ENCODE data around the gene SLC25A3.
"Not testable (repeated sequence)": the region's sequence is repeated elsewhere in the genome, so short reads cannot be mapped to it uniquely, and the experiment has no call there.

The SLC25A3 gene

DNA sequence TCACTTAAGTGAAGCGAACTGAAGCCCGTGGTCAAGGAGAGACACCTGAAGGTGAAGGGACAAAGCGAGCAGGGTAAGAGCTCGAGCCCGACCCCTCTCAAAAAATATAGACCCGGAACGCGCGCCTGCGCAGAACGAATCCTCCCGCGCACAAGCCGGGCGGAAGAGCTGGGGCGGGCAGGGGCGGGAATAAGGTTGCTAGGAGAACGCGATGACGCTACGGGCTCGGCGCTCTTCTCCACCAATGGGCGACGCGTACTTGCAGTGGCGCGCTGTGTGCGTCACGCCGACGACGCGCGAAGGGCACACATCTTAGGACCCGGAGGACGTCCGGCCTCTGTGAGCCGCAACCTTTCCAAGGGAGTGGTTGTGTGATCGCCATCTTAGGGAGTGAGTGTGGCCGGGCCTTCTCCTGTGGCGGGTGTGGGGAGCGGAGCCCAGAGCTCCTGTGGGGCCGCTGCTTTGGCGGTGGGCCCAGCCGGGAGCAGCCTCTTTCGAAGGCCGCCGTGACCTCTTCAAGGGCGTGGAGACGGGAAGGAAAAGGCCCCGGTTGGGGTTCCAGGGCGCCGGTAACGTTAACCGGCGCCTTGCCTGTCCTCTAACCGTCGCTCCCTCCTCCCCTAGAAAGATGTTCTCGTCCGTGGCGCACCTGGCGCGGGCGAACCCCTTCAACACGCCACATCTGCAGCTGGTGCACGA, at the start of gene SLC25A3:
Gene SLC25A3, plus strand, starts transcription at position 336 of the 699 bp plus-strand sequence. Its CDS starts 293 bp downstream, at position 629.
- H3K4me3 ChIP-seq (ENCODE audit: low read depth in 1 of 2, low read length in 2 of 2), result peak within 1 kb of the TSS; percentile 69 to 89
- H3K9me3 ChIP-seq (ENCODE audit: low read length), result no peaks in the 10 kb centered on the region
- H3K27me3 ChIP-seq (ENCODE audit: control insufficient read depth in 1 of 2, insufficient read depth in 2 of 2, low read length in 2 of 2), result no peaks in the 10 kb centered on the region
- peaks cover 20% of the 10 kb centered on the region for H3K36me3 ChIP-seq (ENCODE audit: insufficient read depth, low read length)
- H3K4me1 ChIP-seq (ENCODE audit: insufficient read depth, low read length), result peaks cover 26% of the 10 kb centered on the region
- peak within 1 kb of the TSS; percentile 80 for H3K27ac ChIP-seq (ENCODE audit: low read depth, low read length)
- peak within 1 kb of the TSS; percentile 85 for H3K9ac ChIP-seq (ENCODE audit: low read length)

DNA sequence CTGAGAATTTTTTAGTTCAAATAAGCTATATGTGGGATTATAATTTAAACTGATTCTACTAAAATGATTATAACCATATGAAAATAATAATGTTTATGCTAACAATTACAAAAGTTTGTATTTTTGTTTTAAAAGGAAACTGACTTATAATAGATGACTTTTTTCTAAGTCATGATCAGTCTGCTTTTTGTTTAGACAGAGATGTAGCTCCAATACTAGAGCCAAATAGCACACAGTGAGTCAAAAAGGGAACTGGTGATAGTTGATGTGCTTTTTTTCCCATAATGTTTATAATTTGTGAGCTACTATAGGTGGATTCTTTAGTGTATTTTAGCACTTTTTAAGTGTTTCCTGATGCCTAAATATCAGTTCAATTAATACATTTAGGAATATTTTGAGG, 49.8 kb upstream of the SLC25A3 start:
- Histone ChIP-seq H3K9me3 (ENCODE audit: low read length) (no peaks in the 10 kb centered on the region), H3K36me3 (ENCODE audit: insufficient read depth, low read length) (no peaks in the 10 kb centered on the region), H3K27me3 (ENCODE audit: control insufficient read depth in 1 of 2, insufficient read depth in 2 of 2, low read length in 2 of 2) (no peaks in the 10 kb centered on the region), H3K27ac (ENCODE audit: low read depth, low read length) (no peak overlapping the region), H3K9ac (ENCODE audit: low read length) (no peak overlapping the region), H3K4me1 (ENCODE audit: insufficient read depth, low read length) (no peaks in the 10 kb centered on the region), H3K4me3 (ENCODE audit: low read depth in 1 of 2, low read length in 2 of 2) (no peak overlapping the region)

DNA sequence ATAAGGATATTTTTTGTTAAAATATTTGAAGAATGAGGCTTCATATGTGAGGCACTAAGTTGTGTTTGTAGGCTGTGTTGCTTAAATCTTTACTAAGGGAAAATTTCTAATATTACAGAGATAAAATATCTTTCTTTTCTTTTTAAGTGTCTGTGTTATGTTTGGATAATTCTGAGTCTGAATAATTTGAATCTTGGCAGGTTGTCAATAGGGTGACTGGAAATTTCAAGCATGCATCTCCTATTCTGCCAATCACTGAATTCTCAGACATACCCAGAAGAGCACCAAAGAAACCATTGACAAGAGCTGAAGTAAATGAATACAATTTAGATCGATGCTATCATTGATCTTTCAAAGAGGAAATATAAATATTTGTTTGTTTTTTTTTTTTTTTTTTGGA, 48.7 kb upstream of the SLC25A3 start:
- H3K27me3 ChIP-seq (ENCODE audit: control insufficient read depth in 1 of 2, insufficient read depth in 2 of 2, low read length in 2 of 2), result no peaks in the 10 kb centered on the region
- H3K9me3 ChIP-seq (ENCODE audit: low read length), result no peaks in the 10 kb centered on the region
- H3K4me1 ChIP-seq (ENCODE audit: insufficient read depth, low read length), result no peaks in the 10 kb centered on the region
- no peak overlapping the region for H3K4me3 ChIP-seq (ENCODE audit: low read depth in 1 of 2, low read length in 2 of 2)
- no peak overlapping the region for H3K9ac ChIP-seq (ENCODE audit: low read length)
- no peaks in the 10 kb centered on the region for H3K36me3 ChIP-seq (ENCODE audit: insufficient read depth, low read length)
- no peak overlapping the region for H3K27ac ChIP-seq (ENCODE audit: low read depth, low read length)

DNA sequence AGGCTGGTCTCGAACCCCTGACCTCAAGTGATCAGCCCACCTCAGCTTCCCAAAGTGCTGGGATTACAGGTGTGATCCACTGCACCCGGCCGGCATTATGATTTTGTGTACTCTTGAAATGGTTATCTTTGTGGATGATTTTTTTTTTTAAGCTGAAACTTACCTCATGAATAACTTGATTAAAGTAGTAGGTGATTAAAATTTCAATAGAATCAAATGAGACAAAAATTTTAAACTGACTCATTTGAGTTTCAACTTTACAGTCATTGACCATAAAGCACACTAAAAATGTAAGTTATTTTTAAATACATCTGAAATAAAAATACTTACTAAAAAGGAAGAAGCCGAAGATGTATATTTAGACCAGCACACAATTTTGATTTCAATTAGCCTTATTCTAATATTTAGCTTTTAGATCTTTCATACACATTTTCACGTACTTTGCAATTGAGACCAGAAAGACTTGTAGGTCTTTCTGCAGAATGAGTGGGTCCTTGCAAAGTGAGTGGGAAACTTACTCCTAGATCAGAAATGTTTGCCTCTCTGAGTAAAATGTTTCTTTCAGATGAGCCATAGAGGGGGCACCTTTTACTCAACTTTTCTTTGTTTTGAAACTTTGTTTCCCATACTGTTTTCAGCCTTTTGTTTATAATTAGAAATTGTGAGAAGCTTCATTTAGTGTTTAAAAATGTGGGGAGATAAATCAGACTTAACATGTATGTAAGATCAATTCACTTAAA, 43.9 kb upstream of the SLC25A3 start:
- H3K27ac ChIP-seq (ENCODE audit: low read depth, low read length), result no peak overlapping the region
- H3K4me1 ChIP-seq (ENCODE audit: insufficient read depth, low read length), result no peaks in the 10 kb centered on the region
- no peak overlapping the region for H3K9ac ChIP-seq (ENCODE audit: low read length)
- no peak overlapping the region for H3K4me3 ChIP-seq (ENCODE audit: low read depth in 1 of 2, low read length in 2 of 2)
- H3K27me3 ChIP-seq (ENCODE audit: control insufficient read depth in 1 of 2, insufficient read depth in 2 of 2, low read length in 2 of 2), result no peaks in the 10 kb centered on the region
- no peaks in the 10 kb centered on the region for H3K9me3 ChIP-seq (ENCODE audit: low read length)
- H3K36me3 ChIP-seq (ENCODE audit: insufficient read depth, low read length), result peaks cover 10% of the 10 kb centered on the region

DNA sequence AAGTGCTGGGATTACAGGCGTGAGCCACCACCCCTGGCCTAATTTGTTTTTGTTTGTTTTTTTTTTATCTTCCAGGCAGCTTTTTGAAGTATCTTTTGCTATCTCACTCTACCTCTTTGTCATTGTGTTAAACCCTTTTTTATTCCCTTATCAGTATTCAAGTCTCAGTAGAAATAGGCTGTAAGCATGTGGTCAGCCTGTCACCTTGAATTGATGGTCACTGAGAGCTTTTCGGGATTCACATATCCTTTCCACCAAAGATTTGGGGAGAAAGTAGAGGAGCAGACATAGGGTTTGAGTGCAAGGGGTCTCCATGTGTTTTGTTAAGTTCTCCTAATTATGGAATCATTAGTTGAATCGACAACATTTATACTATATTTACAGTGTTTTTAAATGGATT, 41.7 kb upstream of the SLC25A3 start:
- H3K4me1 ChIP-seq (ENCODE audit: insufficient read depth, low read length), result no peaks in the 10 kb centered on the region
- no peaks in the 10 kb centered on the region for H3K27me3 ChIP-seq (ENCODE audit: control insufficient read depth in 1 of 2, insufficient read depth in 2 of 2, low read length in 2 of 2)
- H3K36me3 ChIP-seq (ENCODE audit: insufficient read depth, low read length), result peaks cover 10% of the 10 kb centered on the region
- H3K27ac ChIP-seq (ENCODE audit: low read depth, low read length), result no peak overlapping the region
- no peaks in the 10 kb centered on the region for H3K9me3 ChIP-seq (ENCODE audit: low read length)
- H3K4me3 ChIP-seq (ENCODE audit: low read depth in 1 of 2, low read length in 2 of 2), result no peak overlapping the region
- no peak overlapping the region for H3K9ac ChIP-seq (ENCODE audit: low read length)

DNA sequence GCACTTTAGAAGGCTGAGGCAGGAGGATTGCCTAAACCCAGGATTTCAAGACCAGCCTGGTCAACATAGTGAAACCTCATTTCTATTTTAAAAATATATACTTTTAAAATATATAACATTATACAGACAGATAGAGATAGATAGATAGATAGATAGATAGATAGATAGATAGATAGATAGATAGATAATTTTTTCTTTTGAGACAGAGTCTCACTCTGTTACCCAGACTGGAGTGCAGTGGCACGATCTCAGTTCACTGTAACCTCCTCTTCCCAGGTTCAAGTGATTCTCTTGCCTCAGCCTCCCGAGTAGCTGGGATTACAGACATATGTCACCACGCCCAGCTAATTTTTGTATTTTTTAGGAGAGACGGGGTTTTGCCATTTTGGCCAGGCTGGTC, 35.4 kb upstream of the SLC25A3 start:
- H3K27ac ChIP-seq (ENCODE audit: low read depth, low read length); H3K36me3 ChIP-seq (ENCODE audit: insufficient read depth, low read length): not testable (repeated sequence)

DNA sequence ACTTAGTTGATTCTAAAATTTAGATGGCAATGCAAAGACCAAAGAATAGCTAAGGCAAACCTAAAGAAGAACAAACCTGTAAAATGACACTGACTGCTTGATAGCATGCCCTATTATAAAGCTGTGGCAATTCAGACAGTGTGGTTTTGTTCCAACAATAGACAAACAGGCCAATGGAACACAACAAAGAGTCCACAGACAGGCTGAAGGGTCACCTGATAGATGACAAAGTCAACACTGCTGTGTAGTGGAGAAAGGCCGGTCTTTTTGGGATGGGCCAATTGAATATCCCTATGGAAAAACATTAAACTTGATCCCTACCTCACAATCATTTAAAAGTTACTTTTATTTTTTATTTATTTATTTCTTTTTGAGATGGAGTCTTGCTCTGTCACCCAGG, 33.8 kb upstream of the SLC25A3 start:
- Histone ChIP-seq H3K27me3 (ENCODE audit: control insufficient read depth in 1 of 2, insufficient read depth in 2 of 2, low read length in 2 of 2) (no peaks in the 10 kb centered on the region), H3K9me3 (ENCODE audit: low read length) (no peaks in the 10 kb centered on the region), H3K36me3 (ENCODE audit: insufficient read depth, low read length) (no peaks in the 10 kb centered on the region), H3K4me3 (ENCODE audit: low read depth in 1 of 2, low read length in 2 of 2) (no peak overlapping the region), H3K27ac (ENCODE audit: low read depth, low read length) (no peak overlapping the region), H3K9ac (ENCODE audit: low read length) (no peak overlapping the region), H3K4me1 (ENCODE audit: insufficient read depth, low read length) (no peaks in the 10 kb centered on the region)

More for the DNA sequence above, 35.4 kb upstream of the SLC25A3 start:
- not testable (repeated sequence) for H3K9ac ChIP-seq (ENCODE audit: low read length); H3K4me3 ChIP-seq (ENCODE audit: low read depth in 1 of 2, low read length in 2 of 2); H3K9me3 ChIP-seq (ENCODE audit: low read length); H3K4me1 ChIP-seq (ENCODE audit: insufficient read depth, low read length); H3K27me3 ChIP-seq (ENCODE audit: control insufficient read depth in 1 of 2, insufficient read depth in 2 of 2, low read length in 2 of 2)

DNA sequence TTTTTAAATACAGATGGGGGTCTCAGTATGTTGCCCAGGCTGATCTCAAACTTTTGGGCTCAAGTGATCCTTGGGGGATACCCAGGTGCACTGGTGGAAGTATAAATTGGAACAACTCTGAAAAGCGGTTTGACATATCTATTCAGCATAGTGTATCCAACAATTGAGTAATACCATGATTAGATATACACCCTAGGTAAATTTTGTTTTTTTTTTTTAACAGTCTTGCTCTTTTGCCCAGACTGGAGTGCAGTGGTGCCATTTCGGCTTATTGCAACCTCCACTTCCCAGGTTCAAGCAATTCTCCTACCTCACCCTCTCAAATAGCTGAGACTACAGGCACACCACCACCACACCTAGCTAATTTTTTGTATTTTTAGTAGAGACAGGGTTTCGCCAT, 31.6 kb upstream of the SLC25A3 start:
- Histone ChIP-seq H3K4me1 (ENCODE audit: insufficient read depth, low read length) (no peaks in the 10 kb centered on the region), H3K9me3 (ENCODE audit: low read length) (no peaks in the 10 kb centered on the region), H3K9ac (ENCODE audit: low read length) (no peak overlapping the region), H3K27me3 (ENCODE audit: control insufficient read depth in 1 of 2, insufficient read depth in 2 of 2, low read length in 2 of 2) (no peaks in the 10 kb centered on the region), H3K27ac (ENCODE audit: low read depth, low read length) (no peak overlapping the region), H3K4me3 (ENCODE audit: low read depth in 1 of 2, low read length in 2 of 2) (no peak overlapping the region), H3K36me3 (ENCODE audit: insufficient read depth, low read length) (no peaks in the 10 kb centered on the region)

DNA sequence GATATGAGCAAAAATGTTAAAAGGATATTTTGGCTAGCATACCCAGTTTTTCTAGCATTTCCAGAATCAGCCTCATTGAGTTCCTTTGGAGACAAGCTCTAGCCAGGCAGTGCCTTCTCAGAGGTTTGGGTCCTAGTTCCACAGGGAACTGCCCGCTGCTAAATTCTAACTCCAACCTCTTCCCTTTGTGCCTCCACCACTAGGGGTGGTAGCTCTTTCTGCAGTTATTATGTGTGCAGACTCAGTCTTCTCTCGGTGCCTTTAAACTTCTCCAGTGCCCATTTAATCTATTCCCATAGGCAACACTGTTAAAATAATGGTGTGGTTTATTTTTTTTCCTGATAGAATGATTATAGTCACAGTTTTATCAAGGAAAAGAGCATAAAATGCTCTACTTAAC, 21.5 kb upstream of the SLC25A3 start:
- Histone ChIP-seq H3K27ac (ENCODE audit: low read depth, low read length) (no peak overlapping the region), H3K36me3 (ENCODE audit: insufficient read depth, low read length) (no peaks in the 10 kb centered on the region), H3K4me1 (ENCODE audit: insufficient read depth, low read length) (no peaks in the 10 kb centered on the region), H3K4me3 (ENCODE audit: low read depth in 1 of 2, low read length in 2 of 2) (no peak overlapping the region), H3K9ac (ENCODE audit: low read length) (no peak overlapping the region), H3K9me3 (ENCODE audit: low read length) (no peaks in the 10 kb centered on the region), H3K27me3 (ENCODE audit: control insufficient read depth in 1 of 2, insufficient read depth in 2 of 2, low read length in 2 of 2) (no peaks in the 10 kb centered on the region)

DNA sequence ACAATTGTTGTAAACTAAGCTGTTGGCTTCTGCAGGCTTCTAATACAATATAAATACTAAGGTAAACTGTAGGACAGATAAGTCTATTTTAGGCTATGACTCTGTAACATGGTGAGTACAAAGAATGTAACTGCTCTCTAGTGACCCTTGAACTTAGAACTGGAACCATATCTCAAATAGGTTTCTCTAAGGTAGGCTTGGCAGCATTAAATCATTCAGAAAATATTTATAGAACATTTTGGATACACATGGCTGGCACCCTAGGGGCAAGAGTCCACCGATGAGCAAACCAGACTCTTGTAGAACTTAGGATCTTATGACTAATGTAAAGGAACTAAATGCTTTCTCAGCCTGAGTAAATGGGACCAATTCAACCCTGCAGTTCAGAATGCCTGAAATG, 19.4 kb upstream of the SLC25A3 start:
- Histone ChIP-seq H3K9ac (ENCODE audit: low read length) (no peak overlapping the region), H3K4me3 (ENCODE audit: low read depth in 1 of 2, low read length in 2 of 2) (no peak overlapping the region), H3K9me3 (ENCODE audit: low read length) (no peaks in the 10 kb centered on the region), H3K27ac (ENCODE audit: low read depth, low read length) (no peak overlapping the region), H3K4me1 (ENCODE audit: insufficient read depth, low read length) (no peaks in the 10 kb centered on the region), H3K27me3 (ENCODE audit: control insufficient read depth in 1 of 2, insufficient read depth in 2 of 2, low read length in 2 of 2) (no peaks in the 10 kb centered on the region), H3K36me3 (ENCODE audit: insufficient read depth, low read length) (no peaks in the 10 kb centered on the region)

DNA sequence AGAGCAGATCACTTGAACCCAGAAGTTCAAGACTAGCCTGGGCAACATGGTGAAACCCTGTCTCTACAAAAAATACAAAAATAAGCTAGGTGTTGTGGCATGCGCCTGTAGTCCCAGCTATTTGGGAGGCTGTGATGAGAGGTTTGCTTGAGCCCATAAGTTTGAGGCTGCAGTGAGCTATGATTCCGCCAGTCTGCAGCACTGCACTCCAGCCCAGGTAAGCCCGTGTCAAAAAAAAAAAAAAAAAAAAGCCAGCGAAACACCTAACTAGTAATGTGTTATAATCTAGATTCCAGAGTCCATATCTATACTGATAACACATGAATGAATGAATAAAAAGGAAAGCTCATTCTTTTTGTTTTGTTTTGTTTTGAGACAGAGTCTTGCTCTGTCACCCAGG, 18.5 kb upstream of the SLC25A3 start:
- no peaks in the 10 kb centered on the region for H3K27me3 ChIP-seq (ENCODE audit: control insufficient read depth in 1 of 2, insufficient read depth in 2 of 2, low read length in 2 of 2)
- H3K36me3 ChIP-seq (ENCODE audit: insufficient read depth, low read length), result no peaks in the 10 kb centered on the region
- no peaks in the 10 kb centered on the region for H3K4me1 ChIP-seq (ENCODE audit: insufficient read depth, low read length)
- no peak overlapping the region for H3K27ac ChIP-seq (ENCODE audit: low read depth, low read length)
- H3K9ac ChIP-seq (ENCODE audit: low read length), result no peak overlapping the region
- H3K9me3 ChIP-seq (ENCODE audit: low read length), result no peaks in the 10 kb centered on the region
- no peak overlapping the region for H3K4me3 ChIP-seq (ENCODE audit: low read depth in 1 of 2, low read length in 2 of 2)

DNA sequence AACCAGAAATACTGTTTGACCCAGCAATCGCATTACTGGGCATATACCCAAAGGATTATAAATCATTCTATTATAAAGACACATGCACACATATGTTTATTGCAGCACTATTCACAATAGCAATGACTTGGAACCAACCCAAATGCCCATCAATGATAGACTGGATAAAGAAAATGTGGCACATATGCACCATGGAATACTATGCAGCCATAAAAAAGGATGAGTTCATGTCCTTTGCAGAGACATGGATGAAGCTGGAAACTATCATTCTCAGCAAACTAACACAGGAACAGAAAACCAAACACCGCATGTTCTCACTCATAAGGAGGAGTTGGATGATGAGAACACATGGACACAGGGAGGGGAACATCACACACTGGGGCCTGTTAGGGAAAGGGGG, 16.7 kb upstream of the SLC25A3 start:
- not testable (repeated sequence) for H3K4me1 ChIP-seq (ENCODE audit: insufficient read depth, low read length); H3K36me3 ChIP-seq (ENCODE audit: insufficient read depth, low read length); H3K9ac ChIP-seq (ENCODE audit: low read length); H3K27ac ChIP-seq (ENCODE audit: low read depth, low read length); H3K4me3 ChIP-seq (ENCODE audit: low read depth in 1 of 2, low read length in 2 of 2); H3K9me3 ChIP-seq (ENCODE audit: low read length); H3K27me3 ChIP-seq (ENCODE audit: control insufficient read depth in 1 of 2, insufficient read depth in 2 of 2, low read length in 2 of 2)
